ENCODE data around the gene YIF1A.
"Not testable (repeated sequence)": the region's sequence is repeated elsewhere in the genome, so short reads cannot be mapped to it uniquely, and the experiment has no call there.

YIF1A gene

DNA sequence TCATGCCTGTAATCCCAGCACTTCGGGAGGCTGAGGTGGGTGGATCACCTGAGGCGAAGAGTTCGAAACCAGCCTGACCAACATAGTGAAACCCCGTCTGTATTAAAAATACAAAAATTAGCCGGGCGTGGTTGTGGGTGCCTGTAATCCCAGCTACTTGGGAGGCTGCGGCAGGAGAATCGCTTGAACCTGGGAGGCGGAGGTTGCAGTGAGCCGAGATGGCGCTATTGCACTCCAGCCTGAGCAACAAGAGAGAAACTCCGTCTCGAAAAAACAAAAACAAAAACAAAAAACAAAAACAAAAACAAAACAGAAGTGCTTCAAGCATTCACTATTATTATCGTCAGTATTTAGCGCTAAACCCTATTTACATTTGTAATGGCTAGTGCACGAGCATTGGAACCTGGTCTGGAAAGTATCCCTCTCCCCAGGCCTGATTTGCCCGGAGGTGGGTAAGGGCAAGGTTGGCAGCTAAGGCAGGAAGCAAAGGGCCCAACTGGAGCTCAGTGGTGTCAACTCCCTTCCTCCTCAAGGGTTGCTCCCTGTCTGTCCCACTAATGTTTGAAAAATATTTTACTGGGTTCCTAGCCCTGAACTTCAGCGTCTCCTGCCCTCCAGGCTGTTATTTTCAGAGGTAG lies 22.0 kb upstream of the YIF1A start:
- not testable (repeated sequence) for DNase-seq

DNA sequence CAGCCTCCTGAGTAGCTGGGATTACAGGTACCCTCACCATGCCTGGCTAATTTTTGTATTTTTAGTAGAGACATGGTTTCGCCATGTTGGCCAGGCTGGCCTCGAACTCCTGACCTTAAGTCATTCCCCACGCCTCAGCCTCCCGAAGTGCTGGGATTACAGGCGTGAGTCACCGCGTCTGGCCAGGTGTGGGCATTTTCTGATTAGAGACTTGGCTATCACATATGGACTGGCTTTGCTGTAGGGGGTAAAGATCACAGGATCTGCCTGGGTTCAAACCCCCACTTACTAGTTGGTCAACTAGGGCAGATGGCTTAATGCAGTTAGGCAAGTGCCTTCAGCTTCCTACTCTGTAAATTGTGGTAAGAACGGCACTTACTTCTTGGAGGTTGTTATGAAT lies 21.4 kb upstream of the YIF1A start:
- no peak for DNase-seq

DNA sequence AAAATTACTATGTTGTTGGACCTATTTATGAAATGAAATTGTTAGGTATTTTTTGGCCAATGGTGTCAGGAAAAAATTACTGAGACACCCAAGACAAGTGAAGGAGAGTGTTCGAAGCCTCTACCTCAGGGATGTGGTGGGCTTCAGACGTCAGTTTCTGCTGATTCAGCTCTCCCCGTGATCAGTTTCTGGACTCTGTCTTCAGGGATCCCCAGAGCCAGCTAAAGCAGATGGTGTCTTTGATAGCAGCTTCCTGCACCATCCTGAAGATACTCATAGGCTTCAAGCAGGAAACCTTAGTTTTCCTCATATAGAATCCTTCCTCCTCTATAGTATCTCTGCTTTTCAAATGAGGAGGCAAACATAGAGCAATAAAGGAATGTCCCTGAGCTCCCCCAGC lies 20.5 kb upstream of the YIF1A start:
- DNase-seq: no peak

- no peak for DNase-seq
These were observed 13.7 kb upstream of the YIF1A start for GRCh38 chr11:66302656-66303055.

GRCh38 chr11:66299186-66299585 lies 10.2 kb upstream of the YIF1A start:
- DNase-seq: no peak

DNA sequence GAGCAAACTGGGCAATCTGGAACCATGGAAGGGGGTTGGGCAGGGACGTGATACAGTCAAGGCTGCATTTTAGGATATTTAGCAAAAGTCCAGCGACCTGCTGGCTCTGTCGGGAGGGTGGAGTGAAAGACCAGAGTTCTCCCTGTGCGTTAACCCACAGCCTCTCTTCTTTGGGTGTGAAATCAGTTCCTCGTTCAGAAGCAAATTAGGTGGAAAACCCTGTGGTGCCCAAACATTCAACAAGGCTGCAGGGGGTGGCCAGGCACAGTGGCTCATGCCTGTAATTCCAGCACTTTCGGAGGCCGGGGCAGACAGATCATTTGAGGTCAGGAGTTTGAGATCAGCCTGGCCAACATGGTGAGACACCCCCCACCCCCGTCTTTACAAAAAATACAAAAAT lies 8.7 kb upstream of the YIF1A start:
- DNase-seq: no peak

DNA sequence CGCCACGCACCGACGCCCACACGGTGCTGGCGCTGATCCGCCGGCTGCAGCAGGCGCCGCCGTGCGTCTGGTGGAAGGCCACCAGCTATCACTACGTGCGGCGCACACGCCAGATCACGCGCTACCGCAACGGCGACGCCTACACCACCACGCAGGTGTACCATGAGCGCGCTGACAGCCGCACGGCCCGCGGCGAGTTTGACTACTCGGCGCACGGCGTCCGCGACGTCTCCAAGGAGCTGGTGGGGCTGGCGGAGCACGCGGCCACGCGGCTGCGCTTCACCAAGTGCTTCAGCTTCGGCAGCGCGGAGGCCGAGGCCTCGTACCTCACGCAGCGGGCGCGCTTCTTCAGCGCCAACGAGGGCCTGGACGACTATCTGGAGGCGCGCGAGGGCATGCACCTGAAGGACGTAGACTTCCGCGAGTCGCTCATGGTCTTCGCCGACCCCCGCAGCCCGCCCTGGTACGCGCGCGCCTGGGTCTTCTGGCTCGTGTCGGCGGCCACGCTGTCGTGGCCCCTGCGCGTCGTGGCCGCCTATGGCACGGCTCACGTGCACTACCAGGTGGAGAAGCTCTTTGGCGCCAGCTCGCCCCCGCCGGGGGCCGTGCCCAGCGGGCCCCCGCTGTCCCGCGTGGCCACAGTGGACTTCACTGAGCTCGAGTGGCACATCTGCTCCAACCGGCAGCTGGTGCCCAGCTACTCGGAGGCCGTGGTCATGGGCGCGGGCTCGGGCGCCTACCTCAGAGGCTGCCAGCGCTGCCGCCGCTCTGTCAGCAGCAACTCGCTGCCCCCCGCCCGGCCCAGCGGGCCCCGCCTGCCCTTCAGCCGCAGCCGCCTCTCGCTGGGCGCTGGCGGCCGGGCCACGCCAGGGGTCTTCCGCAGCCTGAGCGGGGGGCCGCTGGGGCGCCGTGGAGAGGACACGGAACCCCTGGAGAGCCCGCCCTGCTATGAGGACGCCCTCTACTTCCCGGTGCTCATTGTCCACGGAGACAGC lies 6.0 kb upstream of the YIF1A start:
- DNase-seq: no peak

- DNase-seq: no peak
These were observed 5.1 kb upstream of the YIF1A start for GRCh38 chr11:66293777-66294625.

GRCh38 chr11:66293352-66293751 lies 4.4 kb upstream of the YIF1A start:
- no peak for DNase-seq

DNA sequence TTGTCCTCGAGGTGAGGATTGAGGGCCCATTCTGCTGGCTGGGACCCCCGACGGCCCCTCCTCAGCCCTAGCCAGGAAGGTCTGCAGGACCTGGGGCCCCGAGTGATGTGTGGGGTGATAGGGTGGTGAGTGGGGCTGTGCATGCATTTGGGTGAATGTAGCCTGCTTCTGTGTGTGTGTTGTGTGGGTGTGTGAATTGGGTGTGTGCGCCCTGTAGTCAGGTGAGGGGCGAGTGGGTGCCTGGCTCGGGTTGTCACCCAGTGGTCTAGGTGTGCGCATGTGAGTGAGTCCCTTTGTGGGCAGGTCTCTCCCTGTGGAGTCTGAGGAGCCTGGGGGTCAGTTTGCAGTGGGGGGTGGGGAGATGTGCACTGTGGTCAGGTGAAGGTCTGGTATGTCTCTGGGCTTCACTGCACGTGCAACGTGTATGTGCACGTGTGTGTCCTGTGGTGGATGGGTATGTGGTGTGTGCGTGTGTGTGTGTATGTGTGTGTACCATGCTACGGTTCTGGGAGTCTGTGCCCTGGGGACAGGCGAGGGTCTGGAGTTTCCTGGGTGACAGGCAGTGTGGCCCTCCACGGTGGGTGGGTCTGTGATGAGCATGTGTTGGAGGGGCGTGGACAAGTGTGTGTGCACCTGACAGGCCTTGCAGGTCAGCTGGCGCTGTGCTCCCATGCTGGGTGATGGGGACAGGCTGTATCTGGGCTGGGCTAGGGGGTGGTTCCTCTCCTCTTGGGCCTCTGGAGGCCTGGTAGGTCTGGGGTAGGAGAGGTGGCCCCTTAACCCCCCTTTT lies 3.8 kb upstream of the YIF1A start:
- DNase-seq: no peak

GRCh38 chr11:66291706-66292542 lies 3.0 kb upstream of the YIF1A start, which contains the start of gene TMEM151A:
TMEM151A (plus strand) TSS chr11:66291894; CDS start chr11:66292014, 120 bp downstream.
- DNase-seq: no peak

DNA sequence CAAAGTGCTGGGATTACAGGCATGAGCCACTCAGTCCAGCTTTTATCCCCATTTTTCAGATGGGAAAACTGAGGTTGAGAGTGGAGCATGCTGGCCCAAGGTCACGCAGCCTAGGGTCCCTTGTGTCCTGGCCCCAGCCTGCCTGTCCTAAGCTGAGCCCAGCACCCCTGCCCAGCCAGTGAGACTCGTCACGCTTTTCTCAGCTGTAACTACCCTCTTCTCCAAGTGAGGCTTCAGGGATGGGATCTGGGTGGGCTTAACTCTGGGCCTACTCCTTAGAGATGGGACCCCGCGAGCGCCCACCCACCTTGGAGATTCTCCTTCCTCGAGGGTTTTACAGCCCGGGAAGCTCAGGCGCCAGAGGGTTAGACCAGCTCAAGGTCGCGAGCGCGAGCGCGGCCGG lies 2.4 kb upstream of the YIF1A start:
- no peak for DNase-seq

DNA sequence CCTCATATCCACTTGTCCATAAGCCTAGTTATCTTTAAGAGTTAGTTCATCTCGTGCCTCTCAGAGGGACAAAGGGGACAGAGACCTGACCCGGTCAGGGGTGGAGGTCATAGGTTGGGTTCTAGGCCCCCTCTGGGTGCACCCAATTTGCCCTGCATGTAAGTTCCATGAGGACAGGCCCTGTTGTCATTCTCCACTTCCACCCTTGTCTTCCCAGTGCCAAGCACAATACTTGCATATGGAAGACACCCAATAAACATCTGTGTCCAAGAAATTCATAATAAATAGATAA lies 1.3 kb upstream of the YIF1A start:
- no peak for DNase-seq

DNA sequence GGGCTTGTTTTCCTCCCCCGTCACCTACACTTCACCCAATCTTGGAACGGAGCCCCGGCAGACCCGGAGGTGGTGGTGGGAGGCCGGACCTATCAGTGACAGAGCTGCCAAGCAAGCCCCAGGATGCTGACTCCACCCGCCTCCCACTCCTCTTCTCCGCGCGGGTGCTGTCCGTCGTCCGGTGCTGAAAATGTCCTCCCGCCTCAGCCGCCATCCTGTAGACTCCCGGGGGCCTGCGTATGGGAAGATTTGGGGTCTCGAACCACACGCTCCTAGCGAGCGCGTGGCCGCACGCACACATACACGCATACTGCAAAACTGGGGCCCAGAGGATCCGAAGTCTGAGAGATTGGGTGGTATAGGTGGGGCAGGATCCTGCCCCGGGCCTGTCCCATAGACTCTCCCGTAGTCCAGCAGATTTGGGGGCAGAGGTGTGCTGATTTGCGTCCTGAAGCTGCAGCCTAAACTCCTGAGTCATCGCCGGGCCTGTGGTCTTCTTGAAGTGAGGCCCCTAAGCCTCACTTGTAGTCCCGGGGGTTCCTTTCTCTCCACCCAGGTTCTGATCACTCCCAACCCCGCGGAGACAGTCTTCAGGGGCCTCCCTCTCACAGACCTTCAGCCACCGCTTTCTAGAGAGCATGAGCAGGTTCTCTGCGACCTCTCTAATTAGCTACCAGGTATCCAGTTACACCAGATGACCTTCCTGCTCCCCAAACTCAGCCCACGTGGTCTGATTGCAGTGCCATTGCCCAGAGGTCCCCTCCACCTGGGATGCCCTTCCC lies 796 bp upstream of the YIF1A start:
- peak; percentile 89 to 90 for DNase-seq

- no peak for DNase-seq
These were observed 863 bp downstream of the YIF1A start for GRCh38 chr11:66287889-66288670.

DNA sequence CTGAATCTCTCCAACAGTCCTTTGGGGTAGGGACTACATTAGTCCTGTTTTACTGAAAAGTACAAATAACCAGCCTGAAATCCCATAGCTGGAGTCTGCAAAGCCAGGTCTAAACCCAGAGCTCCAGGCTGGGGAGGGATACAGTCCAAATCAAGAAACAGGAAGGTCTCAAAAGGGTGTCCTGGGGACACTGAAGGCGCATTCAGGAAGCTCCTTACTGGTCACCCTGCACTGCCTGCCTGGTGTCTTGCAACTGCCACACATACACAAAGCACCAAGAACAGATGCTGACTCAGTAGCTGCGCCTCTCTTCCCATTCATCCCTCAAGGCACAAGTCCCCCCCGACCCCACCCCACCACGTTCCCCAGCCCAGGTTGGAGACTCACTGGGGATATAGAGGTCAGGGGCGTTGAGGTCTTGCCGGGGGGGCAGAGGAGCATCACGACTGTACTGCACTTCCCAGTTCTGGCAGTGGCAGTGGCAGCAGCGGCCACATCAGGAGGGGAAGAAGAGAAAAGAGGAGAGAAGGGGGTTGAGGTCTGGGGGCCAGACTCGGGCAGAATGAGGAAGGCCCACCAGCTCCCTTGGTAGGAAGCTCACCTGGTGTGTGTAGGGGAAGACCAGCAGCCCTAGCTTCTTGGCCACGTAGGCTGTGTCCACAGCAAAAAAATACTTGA lies 1.6 kb downstream of the YIF1A start:
- no peak for DNase-seq

GRCh38 chr11:66286699-66287098 lies 2.2 kb downstream of the YIF1A start:
- DNase-seq: no peak

DNA sequence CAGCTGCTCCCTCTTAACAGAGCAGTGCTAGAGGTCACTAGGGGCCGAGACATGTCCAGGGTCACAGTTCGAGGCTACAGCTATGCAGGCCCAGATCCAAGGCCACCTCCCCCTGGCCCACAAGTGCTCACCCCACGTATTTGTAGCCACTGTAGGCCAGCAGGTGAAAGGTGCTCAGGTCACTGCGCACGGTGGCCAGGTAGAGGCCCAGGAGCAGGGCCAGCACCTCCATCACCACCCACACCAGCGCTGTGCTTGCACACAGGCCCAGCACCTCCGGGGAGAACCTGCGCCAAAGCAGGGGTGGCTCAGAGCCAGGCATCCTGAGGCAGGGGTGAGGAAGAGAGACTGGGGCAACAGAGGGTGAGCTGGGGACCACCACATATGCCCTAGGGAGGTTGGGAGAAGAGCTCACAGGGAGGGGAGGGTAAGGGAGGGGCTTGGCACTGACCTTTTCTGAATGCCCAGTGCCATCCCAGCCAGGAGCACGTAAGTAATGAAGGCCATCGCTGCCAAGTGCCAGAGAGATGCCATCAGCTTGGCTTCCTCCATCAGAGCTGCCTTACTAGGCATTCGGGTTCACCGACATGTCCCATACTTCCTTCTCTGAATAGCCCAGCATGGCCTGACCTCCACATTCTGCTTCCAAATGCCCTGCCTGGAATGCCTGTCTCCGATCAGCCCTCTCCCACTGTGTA lies 3.5 kb downstream of the YIF1A start:
- DNase-seq: no peak

Measured in activated T-cell treated with anti-CD3 and anti-CD28 coated beads, Interleukin-2, amount 50 U/mL, for 48 hours (primary cell).